Endodermal cell (in vitro differentiated cells): ENCODE data around the gene SRXN1. TPM values are rescaled to one million over a fixed set of nuclear protein-coding genes. Genes with fewer than 3 reads are reported as not detected.

Source experiments
- DNase-seq: peaks from one replicate; pipeline ENCODE4 v3.0.0-alpha.2; 2017
- H3K27ac ChIP-seq: 2 replicates; pipeline ENCODE4 v1.5.1; 2013; ENCODE audit warnings: mild to moderate bottlenecking, low read depth, low read length, moderate library complexity
- H3K27me3 ChIP-seq: 2 replicates; pipeline ENCODE4 v1.6.1; 2013; ENCODE audit warnings: mild to moderate bottlenecking, low read length, moderate library complexity; ENCODE audit not compliant: insufficient read depth, control insufficient read depth, poor library complexity, severe bottlenecking
- H3K36me3 ChIP-seq: 2 replicates; pipeline ENCODE4 v1.7.0; 2013; ENCODE audit warnings: mild to moderate bottlenecking, low read length, moderate library complexity; ENCODE audit not compliant: control insufficient read depth, insufficient read depth
- H3K4me1 ChIP-seq: one replicate; pipeline ENCODE4 v1.7.0; 2013; ENCODE audit warnings: low read length; ENCODE audit not compliant: control insufficient read depth, insufficient read depth
- H3K4me3 ChIP-seq: 2 replicates; pipeline ENCODE4 v1.5.1; 2013; ENCODE audit warnings: mild to moderate bottlenecking, low read length, moderate library complexity
- H3K9ac ChIP-seq: 2 replicates; pipeline ENCODE4 v1.6.1; 2013; ENCODE audit warnings: mild to moderate bottlenecking, low read length, moderate library complexity; ENCODE audit not compliant: poor library complexity, severe bottlenecking; ENCODE audit errors: extremely low read depth
- H3K9me3 ChIP-seq: 2 replicates; pipeline ENCODE4 v1.6.1; 2013; ENCODE audit warnings: mild to moderate bottlenecking, low read length, moderate library complexity; ENCODE audit not compliant: control insufficient read depth
- H3K27ac Mint-ChIP-seq: 2 replicates; pipeline ENCODE4 v1.8.0; 2020; ENCODE audit warnings: mixed read lengths
- H3K27me3 Mint-ChIP-seq: 2 replicates; pipeline ENCODE4 v1.8.0; 2021; ENCODE audit warnings: mild to moderate bottlenecking, mixed read lengths; ENCODE audit not compliant: insufficient read depth
- H3K36me3 Mint-ChIP-seq: 2 replicates; pipeline ENCODE4 v1.8.0; 2020; ENCODE audit warnings: low read depth, mixed read lengths
- H3K4me1 Mint-ChIP-seq: 2 replicates; pipeline ENCODE4 v1.8.0; 2020; ENCODE audit warnings: mixed read lengths
- H3K4me3 Mint-ChIP-seq: 2 replicates; pipeline ENCODE4 v1.8.0; 2020; ENCODE audit warnings: mild to moderate bottlenecking, moderate library complexity, mixed read lengths
- H3K9me3 Mint-ChIP-seq: 2 replicates; pipeline ENCODE4 v1.8.0; 2020; ENCODE audit warnings: mild to moderate bottlenecking, mixed read lengths
- WGBS, 2 experiments: methylation state at CpG; one replicate each; pipeline versions ENCODE4 v1.1.5 to v1.1.7; 2013; ENCODE audit warnings: missing lambda C conversion rate in 2 of 2, mixed read lengths in 1 of 2; ENCODE audit not compliant: insufficient coverage in 1 of 2, insufficient read length in 1 of 2; 5-methylcytosine and 5-hydroxymethylcytosine counted together
- total RNA-seq, 2 donors: library from RNA; stranded (reverse); fragmentation: NEBNext Ultra II Directional in 1 of 2; extraction: Animal tissue kit (Norgen Biotek cat#: 25700) in 1 of 2; gene quantifications; 2 replicates in 1 of 2; 3 replicates in 1 of 2; pipeline ENCODE4 v1.2.1, GENCODE V29; 2021
- TF ChIP-seq, protein P1 (sequence below): fragments of 200-600 bp; sonication (generic); conservative IDR thresholded peaks from 2 replicates; pipeline ENCODE4 v1.5.0; 2021; ENCODE audit warnings: antibody characterized with exemption, mild to moderate bottlenecking

The SRXN1 gene
- total RNA-seq, 2 donors from 2014 or later: 9.7 to 19.3 TPM

DNA sequence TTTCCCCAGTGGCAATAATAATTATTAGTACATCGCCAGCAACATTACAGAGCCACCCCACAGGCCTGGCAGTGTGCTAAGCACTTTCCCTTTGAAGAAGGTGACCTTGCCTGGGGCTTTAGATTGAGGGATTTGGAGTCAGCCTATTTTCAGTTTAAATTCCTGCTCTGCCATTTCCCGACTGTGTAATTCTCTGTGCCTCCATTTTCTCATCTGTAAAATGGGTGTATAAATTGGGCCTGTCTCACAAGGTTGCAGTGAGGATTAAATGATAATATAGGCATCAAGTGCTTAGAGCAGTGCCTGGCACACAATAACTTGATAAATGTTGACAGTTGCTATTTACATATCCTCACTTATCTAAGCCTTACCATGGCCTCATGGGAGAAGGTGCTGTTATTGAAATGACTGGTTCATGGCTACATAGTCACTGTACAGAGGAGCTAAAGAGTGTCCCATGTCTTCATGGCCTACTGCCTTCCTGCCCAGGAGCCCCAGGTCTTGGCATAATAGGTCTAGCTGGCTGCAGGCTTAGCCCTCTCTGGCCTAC is 27.7 kb upstream of the SRXN1 start:
- H3K36me3 Mint-ChIP-seq: no peaks in the 10 kb centered on the region
- H3K4me3 ChIP-seq: no peak overlapping the region
- H3K4me1 ChIP-seq: peaks cover 11% of the 10 kb centered on the region
- peaks cover 5% of the 10 kb centered on the region for H3K4me1 Mint-ChIP-seq
- WGBS, 2 experiments: 75 to 97% methylated on average over 1 to 2 of the region's 2 CpGs
- H3K36me3 ChIP-seq: no peaks in the 10 kb centered on the region
- DNase-seq: no peak
- TF ChIP-seq, protein P1, sequence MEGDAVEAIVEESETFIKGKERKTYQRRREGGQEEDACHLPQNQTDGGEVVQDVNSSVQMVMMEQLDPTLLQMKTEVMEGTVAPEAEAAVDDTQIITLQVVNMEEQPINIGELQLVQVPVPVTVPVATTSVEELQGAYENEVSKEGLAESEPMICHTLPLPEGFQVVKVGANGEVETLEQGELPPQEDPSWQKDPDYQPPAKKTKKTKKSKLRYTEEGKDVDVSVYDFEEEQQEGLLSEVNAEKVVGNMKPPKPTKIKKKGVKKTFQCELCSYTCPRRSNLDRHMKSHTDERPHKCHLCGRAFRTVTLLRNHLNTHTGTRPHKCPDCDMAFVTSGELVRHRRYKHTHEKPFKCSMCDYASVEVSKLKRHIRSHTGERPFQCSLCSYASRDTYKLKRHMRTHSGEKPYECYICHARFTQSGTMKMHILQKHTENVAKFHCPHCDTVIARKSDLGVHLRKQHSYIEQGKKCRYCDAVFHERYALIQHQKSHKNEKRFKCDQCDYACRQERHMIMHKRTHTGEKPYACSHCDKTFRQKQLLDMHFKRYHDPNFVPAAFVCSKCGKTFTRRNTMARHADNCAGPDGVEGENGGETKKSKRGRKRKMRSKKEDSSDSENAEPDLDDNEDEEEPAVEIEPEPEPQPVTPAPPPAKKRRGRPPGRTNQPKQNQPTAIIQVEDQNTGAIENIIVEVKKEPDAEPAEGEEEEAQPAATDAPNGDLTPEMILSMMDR: no peak
- H3K27ac Mint-ChIP-seq: no peak overlapping the region
- H3K27me3 Mint-ChIP-seq: peaks cover 47% of the 10 kb centered on the region
- no peak overlapping the region for H3K4me3 Mint-ChIP-seq
- H3K9me3 Mint-ChIP-seq: no peaks in the 10 kb centered on the region
- peaks cover 41% of the 10 kb centered on the region for H3K27me3 ChIP-seq
- no peak overlapping the region for H3K9ac ChIP-seq
- H3K9me3 ChIP-seq: no peaks in the 10 kb centered on the region
- H3K27ac ChIP-seq: no peak overlapping the region

DNA sequence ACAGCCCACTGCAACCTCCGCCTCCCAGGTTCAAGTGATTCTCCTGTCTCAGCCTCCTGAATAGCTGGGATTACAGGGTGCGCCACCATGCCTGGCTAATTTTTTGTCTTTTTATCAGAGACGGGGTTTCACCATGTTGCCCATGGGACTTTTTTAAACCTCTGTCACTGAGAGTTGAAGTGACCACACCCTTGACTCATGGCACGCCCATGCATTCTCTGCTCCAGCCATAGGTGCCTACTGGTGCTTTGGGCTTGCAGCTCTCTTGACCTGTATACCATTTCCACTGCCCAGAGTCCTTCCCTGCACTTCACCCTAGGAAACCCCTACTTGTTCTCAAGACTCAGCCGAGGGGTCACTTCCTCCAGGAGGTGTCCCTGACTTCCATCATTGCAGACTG is 25.0 kb upstream of the SRXN1 start:
- Mint-ChIP-seq H3K27me3 (peaks cover 72% of the 10 kb centered on the region), H3K9me3 (no peaks in the 10 kb centered on the region), H3K36me3 (no peaks in the 10 kb centered on the region), H3K4me3 (no peak overlapping the region), H3K27ac (no peak overlapping the region), H3K4me1 (peaks cover 6% of the 10 kb centered on the region)
- H3K27me3 ChIP-seq: peaks cover 67% of the 10 kb centered on the region
- WGBS, 2 experiments: 92 to 95% methylated on average over 5 of the region's 5 CpGs
- no peak overlapping the region for H3K27ac ChIP-seq
- no peak overlapping the region for H3K9ac ChIP-seq
- TF ChIP-seq, protein P1: no peak
- no peak for DNase-seq
- no peaks in the 10 kb centered on the region for H3K9me3 ChIP-seq
- H3K4me3 ChIP-seq: no peak overlapping the region
- H3K4me1 ChIP-seq: peaks cover 5% of the 10 kb centered on the region
- no peaks in the 10 kb centered on the region for H3K36me3 ChIP-seq

DNA sequence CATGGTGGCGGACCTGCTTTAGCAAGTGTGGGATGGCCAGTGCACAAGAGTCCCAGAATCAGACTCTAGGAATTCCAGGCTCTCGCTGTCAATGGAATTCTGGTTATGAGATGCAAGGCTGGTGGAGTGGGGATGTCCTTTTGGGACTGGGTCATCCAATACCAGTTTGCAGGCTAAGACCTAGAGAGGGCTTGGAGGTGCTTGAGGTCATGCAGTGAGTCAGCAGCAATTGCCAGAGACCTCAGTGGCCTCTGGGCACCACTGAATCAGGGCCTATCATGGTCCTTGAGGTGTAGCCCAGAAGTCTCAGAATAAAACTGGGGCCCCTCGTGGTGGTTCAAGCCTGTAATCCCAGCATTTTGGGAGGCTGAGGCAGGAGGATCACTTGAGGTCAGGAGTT is 24.0 kb upstream of the SRXN1 start:
- H3K27me3 ChIP-seq: peaks cover 70% of the 10 kb centered on the region
- peaks cover 6% of the 10 kb centered on the region for H3K4me1 Mint-ChIP-seq
- H3K27me3 Mint-ChIP-seq: peaks cover 77% of the 10 kb centered on the region
- H3K36me3 Mint-ChIP-seq: no peaks in the 10 kb centered on the region
- no peak overlapping the region for H3K9ac ChIP-seq
- TF ChIP-seq, protein P1: no peak
- no peaks in the 10 kb centered on the region for H3K9me3 ChIP-seq
- no peak overlapping the region for H3K27ac Mint-ChIP-seq
- H3K4me1 ChIP-seq: peaks cover 5% of the 10 kb centered on the region
- no peak overlapping the region for H3K4me3 Mint-ChIP-seq
- peak overlapping the region; percentile 90 for H3K27ac ChIP-seq
- H3K9me3 Mint-ChIP-seq: no peaks in the 10 kb centered on the region
- DNase-seq: no peak
- H3K36me3 ChIP-seq: no peaks in the 10 kb centered on the region
- H3K4me3 ChIP-seq: no peak overlapping the region
- WGBS, 2 experiments: 84 to 89% methylated on average over 3 of the region's 3 CpGs
